ENCODE results near the gene AGER. TPM values are rescaled to one million over a fixed set of nuclear protein-coding genes. Genes with fewer than 3 reads are reported as not detected.

The AGER gene
- total and polyA plus RNA-seq, 2 donors (not counting 1 experiment from before 2014, with no cell fraction given), result 0.50 to 0.78 TPM

GRCh38 chr6:32171234-32171633 is 12.8 kb downstream of the AGER start:
- Histone ChIP-seq H3K4me2 (ENCODE audit: extremely low read depth, insufficient read depth, low read length) (no peak overlapping the region), H3K4me3 (replicated peaks in 1 of 4; ENCODE audit: control extremely low read depth in 1 of 4, insufficient read depth in 1 of 4, low read depth in 3 of 4, low read length in 4 of 4) (no peak overlapping the region), H3K27me3 (ENCODE audit: control insufficient read depth, insufficient read depth, low read length) (no peaks in the 10 kb centered on the region), H3K79me2 (ENCODE audit: control insufficient read depth, insufficient read depth, low read length) (peaks cover 31% of the 10 kb centered on the region), H3K4me1 (ENCODE audit: control insufficient read depth, extremely low read depth, insufficient read depth, low read length) (peaks cover 8% of the 10 kb centered on the region), H4K20me1 (ENCODE audit: control insufficient read depth, extremely low read depth, insufficient read depth, low read length) (no peaks in the 10 kb centered on the region), H3K9ac (ENCODE audit: insufficient read depth, low read length) (no peak overlapping the region), H3K27ac (ENCODE audit: insufficient read depth, low read length) (no peak overlapping the region), H3K9me3 (ENCODE audit: control insufficient read depth, insufficient read depth, low read depth, low read length) (no peaks in the 10 kb centered on the region), H3K36me3 (ENCODE audit: control insufficient read depth, insufficient read depth, low read length) (peaks cover 31% of the 10 kb centered on the region), H2AFZ (ENCODE audit: low read length) (no peak overlapping the region)
- TF ChIP-seq EZH2 (IDR thresholded peaks at IDR 0.05; ENCODE audit: low read length, missing control alignments) (no peak), CTCF (conservative IDR thresholded peaks at IDR 0.05 in 1 of 2, IDR thresholded peaks at IDR 0.05 in 1 of 2; ENCODE audit: low read depth in 1 of 2, low read length in 2 of 2) (no peak)
- DNase-seq (ENCODE audit: low read depth in 2 of 2), result no peak

- Histone ChIP-seq H3K79me2 (ENCODE audit: control insufficient read depth, insufficient read depth, low read length) (peaks cover 25% of the 10 kb centered on the region), H3K27ac (ENCODE audit: insufficient read depth, low read length) (no peak overlapping the region), H3K36me3 (ENCODE audit: control insufficient read depth, insufficient read depth, low read length) (peaks cover 33% of the 10 kb centered on the region), H3K4me1 (ENCODE audit: control insufficient read depth, extremely low read depth, insufficient read depth, low read length) (peaks cover 7% of the 10 kb centered on the region), H2AFZ (ENCODE audit: low read length) (no peak overlapping the region), H3K4me3 (replicated peaks in 1 of 4; ENCODE audit: control extremely low read depth in 1 of 4, insufficient read depth in 1 of 4, low read depth in 3 of 4, low read length in 4 of 4) (no peak overlapping the region), H3K4me2 (ENCODE audit: extremely low read depth, insufficient read depth, low read length) (no peak overlapping the region), H3K9me3 (ENCODE audit: control insufficient read depth, insufficient read depth, low read depth, low read length) (no peaks in the 10 kb centered on the region), H3K9ac (ENCODE audit: insufficient read depth, low read length) (no peak overlapping the region), H3K27me3 (ENCODE audit: control insufficient read depth, insufficient read depth, low read length) (no peaks in the 10 kb centered on the region), H4K20me1 (ENCODE audit: control insufficient read depth, extremely low read depth, insufficient read depth, low read length) (no peaks in the 10 kb centered on the region)
- TF ChIP-seq EZH2 (IDR thresholded peaks at IDR 0.05; ENCODE audit: low read length, missing control alignments), result no peak
- TF ChIP-seq CTCF (conservative IDR thresholded peaks at IDR 0.05 in 1 of 2, IDR thresholded peaks at IDR 0.05 in 1 of 2; ENCODE audit: low read depth in 1 of 2, low read length in 2 of 2), result no peak
- DNase-seq (ENCODE audit: low read depth in 2 of 2), result no peak
Observed at GRCh38 chr6:32170294-32170693, 13.8 kb downstream of the AGER start.

- Histone ChIP-seq H3K9me3 (ENCODE audit: control insufficient read depth, insufficient read depth, low read depth, low read length) (no peaks in the 10 kb centered on the region), H3K27me3 (ENCODE audit: control insufficient read depth, insufficient read depth, low read length) (no peaks in the 10 kb centered on the region), H4K20me1 (ENCODE audit: control insufficient read depth, extremely low read depth, insufficient read depth, low read length) (no peaks in the 10 kb centered on the region), H3K79me2 (ENCODE audit: control insufficient read depth, insufficient read depth, low read length) (peaks cover 12% of the 10 kb centered on the region), H3K9ac (ENCODE audit: insufficient read depth, low read length) (no peak overlapping the region), H2AFZ (ENCODE audit: low read length) (no peak overlapping the region), H3K4me1 (ENCODE audit: control insufficient read depth, extremely low read depth, insufficient read depth, low read length) (peaks cover 2% of the 10 kb centered on the region), H3K36me3 (ENCODE audit: control insufficient read depth, insufficient read depth, low read length) (peaks cover 33% of the 10 kb centered on the region), H3K27ac (ENCODE audit: insufficient read depth, low read length) (no peak overlapping the region), H3K4me2 (ENCODE audit: extremely low read depth, insufficient read depth, low read length) (no peak overlapping the region), H3K4me3 (replicated peaks in 1 of 4; ENCODE audit: control extremely low read depth in 1 of 4, insufficient read depth in 1 of 4, low read depth in 3 of 4, low read length in 4 of 4) (no peak overlapping the region)
- TF ChIP-seq EZH2 (IDR thresholded peaks at IDR 0.05; ENCODE audit: low read length, missing control alignments), result no peak
- no peak for TF ChIP-seq CTCF (conservative IDR thresholded peaks at IDR 0.05 in 1 of 2, IDR thresholded peaks at IDR 0.05 in 1 of 2; ENCODE audit: low read depth in 1 of 2, low read length in 2 of 2)
- no peak for DNase-seq (ENCODE audit: low read depth in 2 of 2)
Observed at GRCh38 chr6:32168807-32169591, 15.1 kb downstream of the AGER start.
